OCI-LY7 (cell line): Measurements from ENCODE around the gene SUV39H2.

ENCODE experiments used
- EZH2phosphoT487 ChIP-seq: fragments of 200-600 bp; sonication (generic); IDR thresholded peaks from 2 replicates; pipeline ENCODE4 v1.6.1; 2018; ENCODE audit warnings: low read depth, borderline replicate concordance, mild to moderate bottlenecking, mixed run types, antibody characterized with exemption, low read length, moderate library complexity, mixed read lengths
- TF ChIP-seq, protein P1 (sequence below): fragments of 200-600 bp; sonication (generic); conservative IDR thresholded peaks from 2 replicates; pipeline ENCODE4 v1.5.1; 2014; ENCODE audit warnings: mild to moderate bottlenecking, antibody characterized with exemption, low read length, moderate library complexity, mixed read lengths

DNA sequence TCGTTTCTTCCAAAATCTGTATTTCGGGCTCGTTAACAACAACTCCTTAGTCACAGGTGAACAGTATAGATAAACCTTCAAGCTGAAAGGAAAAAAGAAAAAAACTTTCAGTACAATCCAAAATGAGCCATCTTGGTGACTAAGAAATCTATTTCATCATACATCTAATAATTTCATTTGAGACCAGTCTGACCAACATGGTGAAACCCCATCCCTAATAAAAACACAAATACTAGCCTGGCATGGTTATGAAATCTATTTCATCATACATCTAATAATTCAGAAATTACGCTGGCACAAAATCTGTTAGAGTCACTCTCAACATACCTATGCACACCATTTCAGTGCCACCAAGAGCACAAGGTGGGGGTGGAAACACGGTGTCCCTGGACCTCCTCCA is 66.4 kb downstream of the SUV39H2 start:
- TF ChIP-seq, protein P1, sequence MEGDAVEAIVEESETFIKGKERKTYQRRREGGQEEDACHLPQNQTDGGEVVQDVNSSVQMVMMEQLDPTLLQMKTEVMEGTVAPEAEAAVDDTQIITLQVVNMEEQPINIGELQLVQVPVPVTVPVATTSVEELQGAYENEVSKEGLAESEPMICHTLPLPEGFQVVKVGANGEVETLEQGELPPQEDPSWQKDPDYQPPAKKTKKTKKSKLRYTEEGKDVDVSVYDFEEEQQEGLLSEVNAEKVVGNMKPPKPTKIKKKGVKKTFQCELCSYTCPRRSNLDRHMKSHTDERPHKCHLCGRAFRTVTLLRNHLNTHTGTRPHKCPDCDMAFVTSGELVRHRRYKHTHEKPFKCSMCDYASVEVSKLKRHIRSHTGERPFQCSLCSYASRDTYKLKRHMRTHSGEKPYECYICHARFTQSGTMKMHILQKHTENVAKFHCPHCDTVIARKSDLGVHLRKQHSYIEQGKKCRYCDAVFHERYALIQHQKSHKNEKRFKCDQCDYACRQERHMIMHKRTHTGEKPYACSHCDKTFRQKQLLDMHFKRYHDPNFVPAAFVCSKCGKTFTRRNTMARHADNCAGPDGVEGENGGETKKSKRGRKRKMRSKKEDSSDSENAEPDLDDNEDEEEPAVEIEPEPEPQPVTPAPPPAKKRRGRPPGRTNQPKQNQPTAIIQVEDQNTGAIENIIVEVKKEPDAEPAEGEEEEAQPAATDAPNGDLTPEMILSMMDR = no peak
- no peak for TF ChIP-seq EZH2phosphoT487
